ENCODE results near the gene PTGIS.
"Not testable (repeated sequence)": the region's sequence is repeated elsewhere in the genome, so short reads cannot be mapped to it uniquely, and the experiment has no call there.

The PTGIS gene

DNA sequence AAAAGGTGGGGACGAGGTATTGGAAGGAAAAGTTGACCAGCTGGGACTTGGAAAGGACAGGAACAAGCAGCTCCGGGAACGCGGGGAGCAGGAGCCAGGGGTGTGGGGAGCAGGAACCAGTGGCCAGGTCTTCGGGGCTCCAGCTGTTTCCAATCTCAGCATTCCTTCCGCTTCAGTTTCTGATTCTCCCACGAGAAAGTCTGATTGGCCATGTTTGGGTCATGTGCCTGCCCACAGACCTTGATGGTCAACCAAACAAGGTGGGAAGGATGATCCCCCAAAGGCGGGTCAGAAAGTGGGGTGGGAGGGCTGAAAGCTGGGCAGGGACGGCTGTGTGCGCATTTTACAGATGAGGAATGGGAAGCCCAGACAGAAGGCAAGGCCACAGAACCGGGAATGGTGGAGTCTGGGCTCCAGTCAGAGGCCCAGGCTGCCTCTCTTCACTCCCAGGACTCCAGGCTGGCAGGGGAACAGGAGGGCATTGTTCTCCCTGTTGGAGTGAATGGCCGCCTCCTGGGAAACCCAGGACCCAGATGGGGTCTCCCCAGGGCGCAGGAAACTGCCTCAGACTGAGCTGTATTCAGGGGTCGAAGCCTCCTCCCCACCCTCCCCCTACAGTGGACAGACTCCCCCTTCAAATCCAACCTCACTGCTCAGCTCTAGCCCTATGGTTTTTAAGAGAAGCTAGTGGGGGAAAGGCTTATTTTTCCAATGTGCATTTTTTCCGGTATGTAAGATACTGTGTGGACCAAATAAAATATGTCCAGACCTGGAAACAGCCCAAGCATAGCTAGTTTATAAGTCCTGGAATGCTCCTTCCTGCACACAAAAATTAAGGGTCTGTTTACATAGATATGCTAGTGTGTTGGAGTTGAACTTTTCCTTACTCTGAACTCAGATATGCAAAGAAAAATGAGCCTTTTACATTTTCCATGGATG, 12.2 kb upstream of the PTGIS start:
- no peak for DNase-seq

GRCh38 chr20:49579195-49579594, 11.3 kb upstream of the PTGIS start:
- DNase-seq = no peak

GRCh38 chr20:49578436-49578835, 10.5 kb upstream of the PTGIS start:
- no peak for DNase-seq

DNA sequence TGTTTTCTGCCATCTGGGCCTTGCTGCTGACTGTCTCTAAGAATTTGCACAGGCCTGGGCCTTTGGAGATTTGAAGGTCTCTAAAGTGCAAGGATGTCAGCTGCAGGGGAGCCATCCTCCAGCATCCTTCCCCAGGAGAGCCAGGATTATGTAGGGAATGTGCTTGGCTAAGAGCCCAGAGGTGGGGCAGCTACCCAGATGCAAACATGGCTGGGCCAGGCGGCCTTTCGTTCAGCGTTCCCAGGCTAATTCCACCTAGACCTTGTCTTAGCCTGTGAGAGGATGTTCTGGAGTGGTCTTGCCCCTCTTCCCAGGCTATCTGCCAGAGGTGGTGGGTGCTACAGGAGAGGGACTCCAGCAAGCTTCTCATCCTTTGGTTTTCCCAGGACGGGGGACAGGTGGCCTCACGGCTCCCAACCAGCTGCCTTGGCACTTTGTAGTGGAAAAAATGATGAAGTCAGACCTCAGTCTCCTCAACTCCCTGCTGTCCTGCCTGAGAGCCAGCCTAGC, 7.7 kb upstream of the PTGIS start:
- no peak for DNase-seq

GRCh38 chr20:49573900-49574416, 6.0 kb upstream of the PTGIS start:
- DNase-seq = no peak

DNA sequence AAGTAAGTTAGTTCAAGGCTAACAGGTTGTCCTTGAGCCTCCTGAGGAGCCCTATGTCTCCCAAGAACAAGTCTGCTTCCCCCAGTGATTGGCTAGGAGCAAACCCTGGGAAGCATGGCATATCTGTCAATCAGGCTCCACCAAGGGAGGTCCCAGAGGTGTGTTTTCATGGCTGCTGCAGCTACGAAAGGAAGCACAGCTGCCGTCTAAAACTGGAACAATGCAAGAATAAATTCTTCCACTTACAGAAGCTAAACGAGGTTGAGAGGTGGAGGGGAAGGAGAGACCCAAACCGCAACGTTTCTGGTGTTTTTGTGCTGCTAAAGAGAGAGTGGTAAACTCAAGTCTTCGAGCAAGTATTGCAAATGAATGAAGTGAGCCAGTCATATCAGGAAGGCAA, 4.9 kb upstream of the PTGIS start:
- no peak for DNase-seq

DNA sequence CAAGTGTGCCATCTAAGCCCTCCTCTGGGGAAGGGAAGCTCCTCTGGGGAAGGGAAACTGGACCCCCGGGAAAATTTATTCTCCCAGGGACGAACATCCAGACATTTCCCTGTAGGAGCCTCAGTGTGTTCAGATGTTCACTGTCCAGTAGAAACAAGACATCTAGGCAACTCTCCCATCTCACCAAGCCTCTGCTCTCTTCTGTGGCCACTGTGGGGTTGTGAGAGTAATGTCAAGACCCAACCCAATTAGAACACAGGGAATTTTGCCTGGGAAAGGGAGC, 3.6 kb upstream of the PTGIS start:
- DNase-seq = no peak

- DNase-seq = no peak
Measured at GRCh38 chr20:49570828-49571552, 3.1 kb upstream of the PTGIS start.

DNA sequence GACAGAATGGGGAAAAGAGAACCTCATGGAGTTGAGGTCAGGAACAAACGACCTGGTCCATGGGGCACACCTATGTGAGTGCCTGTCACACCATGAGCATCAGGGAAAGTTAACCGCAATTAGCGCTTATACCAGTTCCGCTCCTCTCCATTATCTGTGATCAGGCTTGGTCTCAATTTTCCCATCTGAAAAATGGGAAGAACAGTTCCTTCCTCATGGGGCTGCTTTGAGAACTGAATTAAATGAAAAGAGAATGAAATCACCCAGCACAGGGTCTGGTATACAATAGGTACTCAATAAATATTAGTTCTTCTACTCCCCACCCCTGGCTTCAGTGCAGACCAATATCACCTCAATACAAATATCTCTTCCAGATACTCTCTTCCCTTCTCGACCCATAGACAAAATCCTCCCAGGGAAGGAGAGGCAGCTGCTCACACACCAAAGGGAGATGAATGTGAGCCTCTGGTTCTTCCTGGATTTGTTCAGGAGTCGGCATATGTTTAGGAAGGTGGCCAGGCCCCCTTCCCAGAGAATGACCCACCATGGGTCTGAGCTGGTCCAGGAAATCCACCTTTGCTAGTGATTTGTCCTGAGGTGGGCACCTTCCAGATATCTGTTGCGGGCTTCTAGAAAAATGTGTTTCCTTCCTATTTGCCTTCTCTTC, 2.4 kb upstream of the PTGIS start:
- DNase-seq = no peak

- no peak for DNase-seq
Measured at GRCh38 chr20:49569411-49570115, 1.6 kb upstream of the PTGIS start.

- DNase-seq = no peak
Measured at GRCh38 chr20:49568278-49569151, 578 bp upstream of the PTGIS start.

DNA sequence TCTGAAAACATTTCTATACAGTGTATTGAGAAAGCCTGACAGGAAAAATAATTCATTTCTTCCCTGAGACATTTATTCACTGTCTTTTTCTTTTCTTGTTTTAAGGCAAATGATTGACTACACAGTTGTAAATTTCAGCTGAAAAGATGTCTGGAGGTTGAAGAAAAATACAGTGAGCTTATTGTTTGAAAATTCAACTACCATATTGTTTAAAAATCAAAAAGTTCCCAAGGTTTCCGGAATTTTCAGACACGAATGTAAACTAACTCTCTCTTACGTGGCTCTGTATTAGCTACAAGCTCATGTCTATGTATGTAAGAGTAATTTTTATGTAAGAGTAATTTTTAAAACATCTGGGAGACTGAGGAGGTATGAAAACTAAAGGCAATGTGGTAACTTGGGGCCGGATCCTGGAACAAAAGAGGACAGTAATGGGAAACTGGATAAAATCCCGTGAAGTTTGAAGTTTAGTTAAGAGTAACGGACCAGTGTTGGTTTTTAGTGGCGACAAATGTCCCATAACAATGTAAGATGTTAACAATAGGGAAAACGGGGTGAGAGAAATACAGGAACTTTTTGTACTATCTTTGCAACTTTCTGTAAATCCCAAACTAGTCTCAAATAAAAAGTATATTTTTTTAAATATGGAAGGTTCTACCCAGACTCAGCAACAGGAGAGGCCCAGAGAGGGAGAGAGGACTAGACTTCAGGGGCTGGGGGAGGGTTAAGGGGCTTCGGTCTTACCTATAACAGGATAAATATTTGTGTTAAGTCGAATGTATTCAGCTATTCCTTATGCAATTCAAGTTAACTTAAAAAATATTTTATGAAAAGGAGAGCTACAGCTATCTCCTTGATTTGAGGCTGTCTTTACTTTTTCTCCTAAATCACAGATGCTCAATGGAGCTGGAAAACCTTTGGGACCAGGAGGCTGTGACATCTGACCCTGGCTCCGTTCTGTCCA, 1.3 kb downstream of the PTGIS start:
- no peak for DNase-seq

GRCh38 chr20:49564991-49565390, 2.9 kb downstream of the PTGIS start:
- DNase-seq = not testable (repeated sequence)

GRCh38 chr20:49563015-49563980, 4.6 kb downstream of the PTGIS start:
- no peak for DNase-seq

DNA sequence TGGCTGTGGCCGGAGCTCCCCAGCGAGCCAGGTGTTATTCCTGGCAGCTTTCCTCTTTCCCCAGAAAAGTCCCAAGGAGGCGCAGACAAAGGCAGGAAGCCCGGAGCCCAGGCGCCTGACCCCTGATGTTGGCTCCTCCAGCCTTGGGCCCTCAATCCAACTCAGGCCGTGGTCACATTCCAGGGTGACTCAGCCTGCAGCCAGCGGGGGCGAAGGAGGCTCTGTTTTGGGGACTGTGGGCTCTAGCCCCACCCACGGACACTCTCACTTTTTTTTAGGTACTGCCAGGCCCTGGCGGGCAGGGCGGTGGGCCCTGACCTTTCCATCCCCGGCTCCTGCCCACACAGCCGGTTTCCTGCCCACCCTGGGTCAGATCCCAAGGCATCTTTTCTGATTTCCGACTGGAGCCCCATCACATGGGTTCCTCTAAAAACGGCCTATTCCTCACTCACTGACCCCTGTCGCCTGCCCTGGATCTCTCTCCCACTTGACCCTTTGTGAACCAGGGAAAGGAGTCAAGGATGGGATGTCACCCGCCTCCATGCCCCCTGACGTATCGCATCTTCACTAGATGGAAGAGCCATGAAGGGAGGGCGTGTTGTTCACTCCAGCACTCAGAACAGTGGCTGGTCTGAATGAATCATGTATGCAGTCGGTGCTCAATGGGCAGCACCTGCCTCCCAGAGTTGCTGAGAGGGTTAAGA, 5.5 kb downstream of the PTGIS start:
- DNase-seq = no peak

- no peak for DNase-seq
Measured at GRCh38 chr20:49561806-49562205, 6.1 kb downstream of the PTGIS start.

GRCh38 chr20:49561256-49561655, 6.7 kb downstream of the PTGIS start:
- DNase-seq = no peak

DNA sequence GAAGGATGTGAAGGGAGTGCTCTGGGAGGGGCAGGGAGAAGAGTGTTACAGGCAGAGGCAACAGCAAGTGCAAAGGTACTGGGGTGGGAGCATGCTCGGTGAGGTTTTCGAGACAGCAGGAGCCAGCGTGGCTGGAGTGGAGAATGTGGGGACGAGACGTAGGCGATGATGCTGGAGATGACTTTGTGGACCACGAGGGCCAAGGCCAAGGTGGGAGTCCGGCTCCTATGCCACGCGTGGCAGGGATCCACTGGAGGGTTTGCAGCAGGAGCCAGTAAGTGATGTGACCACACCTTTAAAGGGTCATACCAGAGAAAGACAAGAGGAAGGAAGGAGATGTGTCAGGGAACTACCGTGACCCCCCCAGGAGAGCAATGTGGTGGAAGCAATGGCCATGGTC, 7.3 kb downstream of the PTGIS start:
- no peak for DNase-seq

DNA sequence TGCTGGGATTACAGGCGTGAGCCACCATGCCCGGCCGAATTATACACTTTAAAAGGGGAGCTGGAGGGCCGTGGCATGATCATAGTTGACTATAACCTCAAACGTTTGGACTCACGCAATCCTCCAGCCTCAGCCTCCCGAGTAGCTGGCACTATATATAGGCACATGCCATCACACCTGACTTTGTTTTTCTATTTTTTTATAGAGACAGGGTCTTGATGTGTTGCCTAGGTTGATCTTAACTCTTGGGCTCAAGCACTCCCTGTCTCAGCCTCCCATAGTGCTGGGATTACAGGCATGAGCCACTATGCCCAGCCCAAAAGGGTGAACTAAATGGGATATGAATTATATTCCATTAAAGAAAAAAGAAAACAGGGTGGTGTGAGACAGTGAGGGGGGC, 7.8 kb downstream of the PTGIS start:
- no peak for DNase-seq

Measured in cerebellar nuclear complex (tissue), 1 donor.